Upper lobe of left lung (tissue), 6 donors: ENCODE data around the gene MYO1E. TPM values are rescaled to one million over a fixed set of nuclear protein-coding genes. Genes with fewer than 3 reads are reported as not detected.

ENCODE experiments used
- ATAC-seq, 2 donors: fragments of 200-7000 bp; cut with Tn5 transposase; one replicate each; pipeline ENCODE4 v1.9.1; 2022; ENCODE audit warnings: mild to moderate bottlenecking in 2 of 2, moderate library complexity in 2 of 2; ENCODE audit not compliant: low FRiP score in 2 of 2
- DNase-seq, 2 donors: peaks; one replicate each; pipeline ENCODE4 v3.0.0-alpha.2; 2019 to 2020
- H3K27ac ChIP-seq, 4 donors: fragments of 200-600 bp; sonication (generic); one replicate each; pipeline ENCODE4 v1.5.1; 2016 to 2019
- H3K27me3 ChIP-seq, 4 donors: fragments of 200-600 bp; sonication (generic); one replicate each; pipeline ENCODE4 v1.5.1; 2017 to 2019
- H3K36me3 ChIP-seq, 4 donors: fragments of 200-600 bp; sonication (generic); one replicate each; pipeline ENCODE4 v1.5.1; 2016 to 2019
- H3K4me1 ChIP-seq, 4 donors: fragments of 200-600 bp; sonication (generic); one replicate each; pipeline ENCODE4 v1.5.1; 2018 to 2019
- H3K4me3 ChIP-seq, 4 donors: fragments of 200-600 bp; sonication (generic); one replicate each; pipeline ENCODE4 v1.5.1; 2017 to 2019; ENCODE audit warnings: mild to moderate bottlenecking in 2 of 4, moderate library complexity in 1 of 4
- H3K9me3 ChIP-seq, 4 donors: fragments of 200-600 bp; sonication (generic); one replicate each; pipeline ENCODE4 v1.5.1; 2018 to 2019
- EP300 ChIP-seq, 4 donors: sonication (generic); formaldehyde crosslinking; IDR thresholded peaks; one replicate each; pipeline ENCODE4 v1.5.1; 2017; ENCODE audit warnings: antibody characterized with exemption in 4 of 4, control low read depth in 2 of 4
- POLR2A ChIP-seq, 4 donors: fragments of 450-650 bp; IDR thresholded peaks; one replicate each; pipeline ENCODE4 v1.5.1; 2016 to 2017; ENCODE audit warnings: antibody characterized with exemption in 4 of 4, mild to moderate bottlenecking in 2 of 4
- POLR2AphosphoS5 ChIP-seq, 2 donors: sonication (generic); formaldehyde crosslinking; IDR thresholded peaks; one replicate each; pipeline ENCODE4 v1.5.1; 2017; ENCODE audit warnings: antibody characterized with exemption in 2 of 2
- WGBS, 2 donors: methylation state at CpG; one replicate each; pipeline ENCODE4 v1.1.5; 2017 to 2018; 5-methylcytosine and 5-hydroxymethylcytosine counted together
- total RNA-seq, 6 donors: library from RNA; depleted of rRNA in 4 of 6; stranded (reverse); fragments of >200 nt in 4 of 6; gene quantifications; one replicate each; pipeline versions ENCODE4 v1.1.0 to v1.2.1, GENCODE V29; 2016 to 2021
- TF ChIP-seq, protein P1 (sequence below), 6 experiments: fragments of 450-650 bp in 4 of 6; fragments of 200-600 bp in 2 of 6; sonication (generic) in 2 of 6; IDR thresholded peaks; one replicate each; pipeline ENCODE4 v1.5.1; 2016 to 2019; ENCODE audit warnings: antibody characterized with exemption in 6 of 6
- donor health status: DM: no; HTN: no; CAD: no; lungs with moderate emphysema.
- donor health status: DM: no; HTN: yes; CAD: no; lungs with severe emphysema.

The MYO1E gene
- total RNA-seq, 6 donors from 2014 or later, result 39.7 to 161 (median 71.9) TPM

DNA sequence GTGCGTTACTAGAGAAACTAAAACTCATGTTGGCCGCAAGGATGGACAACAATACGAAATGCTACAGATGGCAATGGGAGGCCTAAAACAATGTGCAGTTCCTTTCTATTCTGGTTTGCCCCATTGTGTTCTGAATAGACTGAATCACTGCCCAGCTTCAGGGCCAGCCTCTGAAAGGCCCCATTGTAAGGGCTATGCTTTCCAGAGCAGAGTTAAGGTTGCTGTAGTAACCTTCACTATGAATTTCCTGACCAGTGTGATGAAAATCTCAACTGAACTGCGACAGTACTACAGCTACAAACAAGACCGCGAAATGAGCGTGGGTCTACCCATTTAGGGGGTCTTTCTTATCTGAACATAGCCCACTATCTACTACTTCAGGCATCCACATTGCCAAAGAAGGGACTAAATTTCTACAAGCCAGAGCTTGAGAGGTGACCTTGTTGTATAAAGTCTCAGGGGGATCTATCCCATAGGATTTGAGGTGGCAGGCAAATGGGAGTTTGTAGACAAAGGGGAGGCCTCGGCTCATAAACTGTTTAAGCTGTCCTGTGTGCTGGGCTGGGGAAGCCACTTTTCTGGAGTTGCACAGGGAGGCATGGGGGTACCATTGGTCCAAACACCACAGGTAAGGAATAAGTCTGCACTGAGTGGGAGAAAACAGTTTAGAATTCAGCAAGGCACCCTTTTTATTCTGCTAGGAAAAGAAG is 80.1 kb downstream of the MYO1E start:
- Histone ChIP-seq H3K27me3 (no peaks in the 10 kb centered on the region), H3K4me1 (peaks cover 3 to 20% (median 18%) of the 10 kb centered on the region in 4 donors), H3K27ac (peak overlapping the region in 1 of 4 donors; percentile 12), H3K4me3 (no peak overlapping the region), H3K9me3 (no peaks in the 10 kb centered on the region), H3K36me3 (no peaks in the 10 kb centered on the region)
- DNase-seq, result no peak
- WGBS, 2 donors, result 85 to 89% methylated on average over 8 of the region's 8 CpGs
- ATAC-seq, result no peak
- TF ChIP-seq, protein P1, sequence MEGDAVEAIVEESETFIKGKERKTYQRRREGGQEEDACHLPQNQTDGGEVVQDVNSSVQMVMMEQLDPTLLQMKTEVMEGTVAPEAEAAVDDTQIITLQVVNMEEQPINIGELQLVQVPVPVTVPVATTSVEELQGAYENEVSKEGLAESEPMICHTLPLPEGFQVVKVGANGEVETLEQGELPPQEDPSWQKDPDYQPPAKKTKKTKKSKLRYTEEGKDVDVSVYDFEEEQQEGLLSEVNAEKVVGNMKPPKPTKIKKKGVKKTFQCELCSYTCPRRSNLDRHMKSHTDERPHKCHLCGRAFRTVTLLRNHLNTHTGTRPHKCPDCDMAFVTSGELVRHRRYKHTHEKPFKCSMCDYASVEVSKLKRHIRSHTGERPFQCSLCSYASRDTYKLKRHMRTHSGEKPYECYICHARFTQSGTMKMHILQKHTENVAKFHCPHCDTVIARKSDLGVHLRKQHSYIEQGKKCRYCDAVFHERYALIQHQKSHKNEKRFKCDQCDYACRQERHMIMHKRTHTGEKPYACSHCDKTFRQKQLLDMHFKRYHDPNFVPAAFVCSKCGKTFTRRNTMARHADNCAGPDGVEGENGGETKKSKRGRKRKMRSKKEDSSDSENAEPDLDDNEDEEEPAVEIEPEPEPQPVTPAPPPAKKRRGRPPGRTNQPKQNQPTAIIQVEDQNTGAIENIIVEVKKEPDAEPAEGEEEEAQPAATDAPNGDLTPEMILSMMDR (IDR thresholded peaks at IDR 0.05), result no peak
- TF ChIP-seq EP300 (IDR thresholded peaks at IDR 0.05) (no peak), POLR2AphosphoS5 (IDR thresholded peaks at IDR 0.05) (no peak), POLR2A (IDR thresholded peaks at IDR 0.05) (no peak)

DNA sequence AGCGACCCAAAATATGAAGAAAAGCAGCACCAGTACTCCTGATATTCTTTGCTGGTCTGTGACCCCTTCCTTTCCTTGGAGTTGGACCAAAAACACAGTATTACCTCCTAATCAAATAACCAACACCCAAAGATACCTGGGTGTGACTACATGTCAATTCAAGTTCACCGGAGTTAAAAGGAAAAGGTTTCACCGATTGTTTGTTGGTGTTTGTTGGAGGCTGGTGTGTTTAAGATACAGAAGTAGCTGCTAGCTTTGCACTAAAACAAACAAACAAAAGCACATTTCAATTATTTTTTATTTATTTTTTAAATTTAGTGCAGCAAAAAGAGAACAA is 81.5 kb downstream of the MYO1E start:
- no peak for DNase-seq
- Histone ChIP-seq H3K9me3 (no peaks in the 10 kb centered on the region), H3K36me3 (no peaks in the 10 kb centered on the region), H3K4me3 (no peak overlapping the region), H3K27ac (no peak overlapping the region), H3K27me3 (no peaks in the 10 kb centered on the region), H3K4me1 (peaks cover under 1 to 17% (median 15%) of the 10 kb centered on the region in 4 donors)
- 82 to 86% methylated on average over 3 of the region's 3 CpGs for WGBS, 2 donors
- ATAC-seq, result no peak
- TF ChIP-seq EP300 (IDR thresholded peaks at IDR 0.05), result no peak
- TF ChIP-seq, protein P1 (IDR thresholded peaks at IDR 0.05), result no peak
- TF ChIP-seq POLR2A (IDR thresholded peaks at IDR 0.05), result no peak
- TF ChIP-seq POLR2AphosphoS5 (IDR thresholded peaks at IDR 0.05), result no peak

DNA sequence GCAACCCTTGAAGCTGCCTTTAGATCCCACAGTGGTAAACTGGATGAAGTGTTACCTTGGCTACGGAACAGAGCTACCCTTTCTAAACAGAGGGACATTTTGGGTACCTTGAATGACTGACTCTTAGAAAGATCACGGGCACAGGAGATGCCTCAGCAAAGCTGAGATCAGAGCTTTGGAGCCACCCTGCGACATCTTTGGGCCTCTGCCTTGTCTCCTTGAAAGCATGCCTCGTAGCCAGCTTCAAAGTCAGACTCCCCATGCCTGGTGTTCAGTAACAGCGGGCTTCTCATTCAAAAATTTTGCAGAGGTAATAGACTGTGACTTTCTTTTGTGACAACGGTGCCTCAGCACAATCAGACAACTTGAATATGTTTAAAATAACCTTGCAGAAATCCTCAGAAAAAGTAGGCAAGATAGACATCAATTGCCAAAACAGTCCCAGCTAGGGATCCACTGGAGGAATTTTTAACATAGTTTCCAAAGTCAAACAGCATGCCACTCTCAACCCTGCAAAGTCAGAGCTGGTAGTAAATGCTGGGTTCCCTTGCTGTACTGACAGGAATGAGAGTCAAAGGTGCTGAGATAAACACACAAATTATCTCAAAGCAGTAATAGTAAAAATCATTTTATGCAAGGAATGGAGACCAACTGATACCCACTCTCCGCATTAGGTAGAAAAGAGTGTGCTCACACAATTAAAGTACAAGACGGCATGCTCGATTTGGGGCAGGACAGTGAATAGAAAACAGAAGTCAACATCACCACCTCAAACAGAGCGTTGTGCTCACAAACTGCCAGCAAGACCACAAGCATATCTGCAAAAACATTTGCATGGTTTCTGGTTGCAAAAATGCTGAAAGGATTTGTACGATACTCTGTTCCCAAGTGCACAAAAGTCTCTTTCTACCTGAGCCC is 82.1 kb downstream of the MYO1E start:
- WGBS, 2 donors, result 79 to 83% methylated on average over 8 to 11 of the region's 11 CpGs
- Histone ChIP-seq H3K27ac (no peak overlapping the region), H3K4me3 (no peak overlapping the region), H3K4me1 (peaks cover 0 to 11% (median 9%) of the 10 kb centered on the region in 4 donors), H3K9me3 (no peaks in the 10 kb centered on the region), H3K36me3 (no peaks in the 10 kb centered on the region), H3K27me3 (no peaks in the 10 kb centered on the region)
- DNase-seq (no peak), ATAC-seq (no peak)
- no peak for TF ChIP-seq EP300 (IDR thresholded peaks at IDR 0.05)
- TF ChIP-seq, protein P1 (IDR thresholded peaks at IDR 0.05), result no peak
- TF ChIP-seq POLR2AphosphoS5 (IDR thresholded peaks at IDR 0.05), result no peak
- no peak for TF ChIP-seq POLR2A (IDR thresholded peaks at IDR 0.05)

DNA sequence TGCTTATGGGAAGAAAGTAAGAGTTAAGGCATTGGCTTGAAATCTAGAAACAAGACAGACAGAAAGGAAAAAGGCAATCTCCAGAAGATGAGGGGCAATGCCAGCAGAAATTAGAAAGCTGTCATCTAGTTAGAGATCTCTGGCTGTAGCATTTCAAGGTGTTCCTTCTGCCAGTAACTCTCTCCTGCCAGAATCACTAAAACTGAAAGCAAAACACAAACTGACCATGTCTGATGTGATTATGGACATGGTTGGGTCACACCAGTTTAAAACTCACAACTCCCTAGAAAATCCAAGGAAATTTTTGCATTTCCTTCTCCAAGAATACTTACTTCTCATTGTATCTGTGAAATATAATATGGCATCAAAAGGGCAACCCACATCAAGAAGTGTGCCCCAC is 83.1 kb downstream of the MYO1E start:
- DNase-seq (no peak), ATAC-seq (no peak)
- Histone ChIP-seq H3K4me1 (peaks cover 0 to 1% (median 0%) of the 10 kb centered on the region in 4 donors), H3K27me3 (no peaks in the 10 kb centered on the region), H3K36me3 (no peaks in the 10 kb centered on the region), H3K4me3 (no peak overlapping the region), H3K9me3 (no peaks in the 10 kb centered on the region), H3K27ac (no peak overlapping the region)
- TF ChIP-seq POLR2A (IDR thresholded peaks at IDR 0.05) (no peak), EP300 (IDR thresholded peaks at IDR 0.05) (no peak), POLR2AphosphoS5 (IDR thresholded peaks at IDR 0.05) (no peak)
- TF ChIP-seq, protein P1 (IDR thresholded peaks at IDR 0.05), result no peak
